A673 (cell line): ENCODE data around the gene NCAPG2. TPM values are rescaled to one million over a fixed set of nuclear protein-coding genes. Genes with fewer than 3 reads are reported as not detected.

Experiments
- BruUV-seq: library from RNA; stranded (reverse); fragments of 400-500 nt; replicated peaks from 2 replicates; lab custom pipeline; 2021; lab: Mats Ljungman, UMichigan
- CTCF ChIA-PET: fragments of 300-600 bp; sonication (Branson Sonifier 250); formaldehyde crosslinking; loops from one replicate; lab custom pipeline; 2022; ENCODE audit warnings: antibody characterized with exemption; lab: Charles Lee
- POLR2A ChIA-PET: fragments of 300-600 bp; sonication (Branson Sonifier 250); formaldehyde crosslinking; loops from one replicate; lab custom pipeline; 2022; ENCODE audit warnings: antibody characterized with exemption; ENCODE audit not compliant: low non-redundant PET; lab: Charles Lee
- DNase-seq: peaks from one replicate; pipeline ENCODE4 v3.0.0-alpha.2; 2015; ENCODE audit warnings: low spot score
- H3K27ac ChIP-seq: fragments of 200-600 bp; sonication (generic); 2 replicates; pipeline ENCODE4 v1.5.1; 2016; ENCODE audit warnings: mixed run types, low read depth, mild to moderate bottlenecking, mixed read lengths, antibody characterized with exemption, low read length; ENCODE audit not compliant: poor library complexity, severe bottlenecking
- H3K27me3 ChIP-seq: fragments of 200-600 bp; sonication (generic); replicated peaks from 2 replicates; pipeline ENCODE4 v1.6.1; 2017; ENCODE audit warnings: mixed run types, low read depth, mild to moderate bottlenecking, mixed read lengths, antibody characterized with exemption, low read length; ENCODE audit not compliant: insufficient read depth, poor library complexity
- H3K36me3 ChIP-seq: fragments of 200-600 bp; sonication (generic); 2 replicates; pipeline ENCODE4 v1.6.1; 2016; ENCODE audit warnings: mixed run types, mild to moderate bottlenecking, mixed read lengths, antibody characterized with exemption, low read length; ENCODE audit not compliant: insufficient read depth, poor library complexity, severe bottlenecking
- H3K4me1 ChIP-seq: fragments of 200-600 bp; sonication (generic); 2 replicates; pipeline ENCODE4 v1.6.1; 2017; ENCODE audit warnings: mixed run types, mild to moderate bottlenecking, mixed read lengths, antibody characterized with exemption, low read length; ENCODE audit not compliant: insufficient read depth, poor library complexity, severe bottlenecking
- H3K4me3 ChIP-seq: fragments of 200-600 bp; sonication (generic); 2 replicates; pipeline ENCODE4 v1.5.1; 2016; ENCODE audit warnings: low read depth, mixed run types, mild to moderate bottlenecking, mixed read lengths, low read length; ENCODE audit not compliant: poor library complexity, severe bottlenecking
- H3K9me3 ChIP-seq: fragments of 200-600 bp; sonication (generic); 2 replicates; pipeline ENCODE4 v1.6.1; 2016; ENCODE audit warnings: mixed run types, low read depth, mild to moderate bottlenecking, mixed read lengths, antibody characterized with exemption, low read length; ENCODE audit not compliant: poor library complexity, severe bottlenecking
- EZH2 ChIP-seq: fragments of 200-600 bp; sonication (generic); IDR thresholded peaks from 2 replicates; pipeline ENCODE4 v1.6.1; 2017; ENCODE audit warnings: borderline replicate concordance, low read depth, mild to moderate bottlenecking, mixed read lengths, antibody characterized with exemption, low read length; ENCODE audit not compliant: poor library complexity, severe bottlenecking
- intact Hi-C: fragments of 100-400 bp; cut with micrococcal nuclease; formaldehyde crosslinking; loops from one replicate; pipeline ENCODE4 v1.10.0; 2022; ENCODE audit not compliant: unreplicated experiment
- total RNA-seq: library from RNA; stranded (reverse); gene quantifications from 2 replicates; pipeline ENCODE4 v1.2.3, GENCODE V29; 2021
- TF ChIP-seq, protein P1 (sequence below): fragments of 300-800, 200-600 bp; sonication (generic); conservative IDR thresholded peaks from 2 replicates; pipeline ENCODE4 v1.5.1; 2017; ENCODE audit warnings: low read depth, mild to moderate bottlenecking, antibody characterized with exemption, low read length, moderate library complexity, mixed read lengths

Gene NCAPG2
- total RNA-seq, 1 experiment from 2014 or later, result 127 TPM

DNA sequence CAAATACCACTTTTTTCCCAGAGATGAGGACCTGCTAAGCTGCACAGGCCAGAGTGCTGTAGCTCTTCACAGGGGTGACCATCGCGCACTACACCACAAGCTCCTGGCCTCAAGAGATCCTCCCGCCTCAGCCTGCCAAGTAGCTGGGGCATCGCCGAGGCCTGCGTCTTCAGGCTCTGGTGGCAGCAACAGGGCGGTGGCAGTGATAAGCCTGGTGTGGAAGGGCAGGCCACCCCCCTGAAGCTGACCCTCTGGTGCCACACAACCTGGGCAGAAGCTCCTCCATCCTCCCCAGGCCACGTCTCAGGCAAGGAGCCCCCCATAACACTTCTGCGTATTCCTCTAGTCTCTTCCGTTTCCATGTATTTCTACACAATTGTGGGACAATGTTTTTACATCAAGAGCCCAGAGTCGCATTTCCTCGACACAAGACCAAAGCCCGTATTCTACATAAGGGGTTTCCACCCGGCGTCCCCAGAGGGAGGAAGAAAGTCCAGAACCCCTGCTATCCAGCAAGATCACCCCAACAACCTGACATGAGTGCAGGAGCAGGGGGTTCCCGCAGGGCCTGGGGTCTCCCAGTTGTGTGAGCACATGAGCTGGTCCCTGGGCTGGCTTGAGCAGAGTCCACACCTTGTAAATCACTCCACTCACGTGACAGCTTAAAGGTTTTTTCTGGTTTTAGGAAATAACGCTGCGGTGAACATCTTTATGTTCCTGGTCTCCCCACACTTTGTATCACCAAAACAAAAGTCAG is 37.6 kb upstream of the NCAPG2 start:
- H3K36me3 ChIP-seq, result peaks cover 10% of the 10 kb centered on the region

DNA sequence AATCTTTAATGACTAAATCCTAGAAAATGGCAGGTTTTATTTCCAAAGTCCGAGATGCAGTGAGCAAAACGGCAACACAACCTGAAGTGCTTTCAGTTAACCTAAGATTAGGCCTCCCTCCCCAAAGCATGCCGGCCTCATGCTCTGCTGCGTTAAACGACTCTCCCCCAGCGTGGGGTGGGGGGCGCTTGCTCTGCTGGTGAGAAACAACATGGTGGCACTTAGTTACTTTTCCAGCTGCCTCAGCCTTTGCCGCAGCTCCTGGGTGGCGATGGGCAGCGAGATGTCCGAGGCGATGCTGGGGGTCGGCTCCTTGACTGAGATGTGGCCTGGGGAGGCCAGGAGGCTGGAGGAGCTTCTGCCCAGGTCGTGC is 36.7 kb upstream of the NCAPG2 start:
- peaks cover 15% of the 10 kb centered on the region for H3K36me3 ChIP-seq
- H3K9me3 ChIP-seq, result no peaks in the 10 kb centered on the region
- intact Hi-C loops, result no loop called here
- CTCF ChIA-PET, result no interaction called here
- H3K27me3 ChIP-seq, result no peaks in the 10 kb centered on the region
- no peak for TF ChIP-seq EZH2
- TF ChIP-seq, protein P1, sequence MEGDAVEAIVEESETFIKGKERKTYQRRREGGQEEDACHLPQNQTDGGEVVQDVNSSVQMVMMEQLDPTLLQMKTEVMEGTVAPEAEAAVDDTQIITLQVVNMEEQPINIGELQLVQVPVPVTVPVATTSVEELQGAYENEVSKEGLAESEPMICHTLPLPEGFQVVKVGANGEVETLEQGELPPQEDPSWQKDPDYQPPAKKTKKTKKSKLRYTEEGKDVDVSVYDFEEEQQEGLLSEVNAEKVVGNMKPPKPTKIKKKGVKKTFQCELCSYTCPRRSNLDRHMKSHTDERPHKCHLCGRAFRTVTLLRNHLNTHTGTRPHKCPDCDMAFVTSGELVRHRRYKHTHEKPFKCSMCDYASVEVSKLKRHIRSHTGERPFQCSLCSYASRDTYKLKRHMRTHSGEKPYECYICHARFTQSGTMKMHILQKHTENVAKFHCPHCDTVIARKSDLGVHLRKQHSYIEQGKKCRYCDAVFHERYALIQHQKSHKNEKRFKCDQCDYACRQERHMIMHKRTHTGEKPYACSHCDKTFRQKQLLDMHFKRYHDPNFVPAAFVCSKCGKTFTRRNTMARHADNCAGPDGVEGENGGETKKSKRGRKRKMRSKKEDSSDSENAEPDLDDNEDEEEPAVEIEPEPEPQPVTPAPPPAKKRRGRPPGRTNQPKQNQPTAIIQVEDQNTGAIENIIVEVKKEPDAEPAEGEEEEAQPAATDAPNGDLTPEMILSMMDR, result no peak
- no peak overlapping the region for H3K27ac ChIP-seq
- no peak for DNase-seq
- no peaks in the 10 kb centered on the region for H3K4me1 ChIP-seq
- BruUV-seq, result no TSS peak
- no peak overlapping the region for H3K4me3 ChIP-seq
- POLR2A ChIA-PET, result no interaction called here

More for the DNA sequence above, 37.6 kb upstream of the NCAPG2 start:
- ChIA-PET CTCF (no interaction called here), POLR2A (no interaction called here)
- H3K27ac ChIP-seq, result no peak overlapping the region
- H3K27me3 ChIP-seq, result no peaks in the 10 kb centered on the region
- TF ChIP-seq, protein P1, result no peak
- no peak for TF ChIP-seq EZH2
- no peak for DNase-seq
- no TSS peak for BruUV-seq
- intact Hi-C loops, result no loop called here
- H3K4me1 ChIP-seq, result no peaks in the 10 kb centered on the region
- no peak overlapping the region for H3K4me3 ChIP-seq
- H3K9me3 ChIP-seq, result no peaks in the 10 kb centered on the region

DNA sequence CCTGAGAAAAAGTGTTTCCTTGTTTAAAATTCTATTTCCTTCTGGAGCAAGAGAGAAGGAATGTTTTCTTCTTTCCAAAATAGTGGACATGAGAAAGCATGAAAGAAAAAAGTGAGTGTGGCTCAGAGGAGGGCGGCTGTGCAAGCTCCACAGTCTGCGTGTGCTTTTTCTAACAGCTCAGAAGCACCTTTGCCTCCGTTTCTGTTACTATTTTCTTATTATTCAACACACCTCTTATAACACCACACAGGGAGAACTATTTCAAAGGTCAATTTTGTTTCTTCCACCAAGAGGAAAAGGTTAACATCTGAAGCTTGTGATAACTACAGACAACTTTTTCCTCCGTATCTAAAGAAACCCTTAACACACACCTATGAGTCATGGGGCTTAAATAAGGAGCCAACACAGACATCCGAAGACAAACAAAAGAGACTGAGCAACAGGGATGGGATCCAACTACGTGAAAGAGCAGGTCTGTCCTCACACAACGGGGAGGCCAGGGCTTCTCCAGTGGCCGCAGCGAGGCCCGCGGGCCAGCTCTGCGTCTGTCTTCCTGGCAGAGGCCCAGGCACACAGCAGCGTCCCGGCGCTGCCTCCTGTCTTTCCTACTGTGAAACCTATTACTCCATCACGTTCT is 36.2 kb upstream of the NCAPG2 start:
- Histone ChIP-seq H3K4me1 (no peaks in the 10 kb centered on the region), H3K27me3 (no peaks in the 10 kb centered on the region), H3K9me3 (no peaks in the 10 kb centered on the region), H3K27ac (no peak overlapping the region), H3K36me3 (peaks cover 15% of the 10 kb centered on the region), H3K4me3 (no peak overlapping the region)
- CTCF ChIA-PET, result no interaction called here
- BruUV-seq, result no TSS peak
- TF ChIP-seq EZH2, result no peak
- TF ChIP-seq, protein P1, result no peak
- DNase-seq, result no peak
- POLR2A ChIA-PET, result no interaction called here
- intact Hi-C loops, result no loop called here
